ENCODE data around the gene TOMM34. TPM values are rescaled to one million over a fixed set of nuclear protein-coding genes. Genes with fewer than 3 reads are reported as not detected.

The TOMM34 gene
- polyA plus RNA-seq, 1 experiment: 48.6 TPM

DNA sequence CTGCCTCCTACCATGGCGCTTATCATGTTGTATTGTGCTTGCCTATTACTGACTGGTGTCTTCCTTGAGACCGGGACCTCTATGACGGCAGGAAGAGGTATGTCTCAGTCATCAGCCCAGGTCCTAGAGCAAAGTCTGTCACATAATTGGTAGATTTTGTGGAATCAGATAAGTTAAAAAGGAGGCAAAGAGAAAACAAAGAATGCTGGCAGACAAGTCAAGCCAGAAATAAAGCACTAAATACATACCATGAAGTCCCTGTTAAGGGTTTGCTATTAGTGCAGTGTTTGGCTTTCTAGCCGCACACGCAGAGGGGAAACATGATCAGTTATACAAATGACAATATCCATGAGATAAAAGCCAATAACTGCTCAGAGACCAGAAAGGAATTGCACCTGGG, 6.0 kb downstream of the TOMM34 start:
- TF ChIP-seq, protein P1, sequence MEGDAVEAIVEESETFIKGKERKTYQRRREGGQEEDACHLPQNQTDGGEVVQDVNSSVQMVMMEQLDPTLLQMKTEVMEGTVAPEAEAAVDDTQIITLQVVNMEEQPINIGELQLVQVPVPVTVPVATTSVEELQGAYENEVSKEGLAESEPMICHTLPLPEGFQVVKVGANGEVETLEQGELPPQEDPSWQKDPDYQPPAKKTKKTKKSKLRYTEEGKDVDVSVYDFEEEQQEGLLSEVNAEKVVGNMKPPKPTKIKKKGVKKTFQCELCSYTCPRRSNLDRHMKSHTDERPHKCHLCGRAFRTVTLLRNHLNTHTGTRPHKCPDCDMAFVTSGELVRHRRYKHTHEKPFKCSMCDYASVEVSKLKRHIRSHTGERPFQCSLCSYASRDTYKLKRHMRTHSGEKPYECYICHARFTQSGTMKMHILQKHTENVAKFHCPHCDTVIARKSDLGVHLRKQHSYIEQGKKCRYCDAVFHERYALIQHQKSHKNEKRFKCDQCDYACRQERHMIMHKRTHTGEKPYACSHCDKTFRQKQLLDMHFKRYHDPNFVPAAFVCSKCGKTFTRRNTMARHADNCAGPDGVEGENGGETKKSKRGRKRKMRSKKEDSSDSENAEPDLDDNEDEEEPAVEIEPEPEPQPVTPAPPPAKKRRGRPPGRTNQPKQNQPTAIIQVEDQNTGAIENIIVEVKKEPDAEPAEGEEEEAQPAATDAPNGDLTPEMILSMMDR (IDR thresholded peaks at IDR 0.05; ENCODE audit: insufficient read depth, low read depth, low read length): no peak
- no peak overlapping the region for H3K4me3 ChIP-seq (ENCODE audit: low read depth, low read length)
- peaks cover 20% of the 10 kb centered on the region for H3K36me3 ChIP-seq (ENCODE audit: control insufficient read depth, insufficient read depth, low read length)
- ChIA-PET CTCF (no interaction called here), POLR2A (no interaction called here)
- H3K27me3 ChIP-seq (ENCODE audit: control insufficient read depth, insufficient read depth, low read length): no peaks in the 10 kb centered on the region
- DNase-seq (ENCODE audit: low read depth): no peak

DNA sequence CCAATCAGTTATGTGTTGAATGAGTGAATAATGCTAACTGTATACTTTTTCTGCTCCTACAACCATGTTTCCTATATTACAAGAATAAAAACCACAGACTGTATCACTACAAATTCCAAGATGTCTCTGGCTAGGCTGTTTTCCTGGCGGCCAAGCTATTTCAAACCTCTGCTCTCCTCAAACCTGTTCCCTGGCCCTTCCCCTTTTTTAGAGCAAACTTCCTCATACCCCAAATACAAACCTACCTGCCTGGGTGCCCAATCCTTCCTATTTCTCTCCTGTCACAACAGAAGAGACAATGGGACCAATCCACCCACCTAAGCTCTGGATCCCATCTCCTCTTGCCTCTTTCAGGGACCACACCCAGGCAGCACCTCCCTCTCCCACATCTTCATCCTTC, 7.5 kb downstream of the TOMM34 start:
- TF ChIP-seq, protein P1 (IDR thresholded peaks at IDR 0.05; ENCODE audit: insufficient read depth, low read depth, low read length): no peak
- ChIA-PET POLR2A (interaction anchor here (0.7 kb wide), 2 partner anchors 57 to 360 kb away, joined by 3 read pairs; no protein-coding TSS in a partner anchor), CTCF (interaction anchor here (0.5 kb wide), 1 partner anchor 849 kb away, joined by 4 read pairs; no protein-coding TSS in a partner anchor)
- no peaks in the 10 kb centered on the region for H3K27me3 ChIP-seq (ENCODE audit: control insufficient read depth, insufficient read depth, low read length)
- no peak overlapping the region for H3K4me3 ChIP-seq (ENCODE audit: low read depth, low read length)
- no peak for DNase-seq (ENCODE audit: low read depth)
- peaks cover 23% of the 10 kb centered on the region for H3K36me3 ChIP-seq (ENCODE audit: control insufficient read depth, insufficient read depth, low read length)

DNA sequence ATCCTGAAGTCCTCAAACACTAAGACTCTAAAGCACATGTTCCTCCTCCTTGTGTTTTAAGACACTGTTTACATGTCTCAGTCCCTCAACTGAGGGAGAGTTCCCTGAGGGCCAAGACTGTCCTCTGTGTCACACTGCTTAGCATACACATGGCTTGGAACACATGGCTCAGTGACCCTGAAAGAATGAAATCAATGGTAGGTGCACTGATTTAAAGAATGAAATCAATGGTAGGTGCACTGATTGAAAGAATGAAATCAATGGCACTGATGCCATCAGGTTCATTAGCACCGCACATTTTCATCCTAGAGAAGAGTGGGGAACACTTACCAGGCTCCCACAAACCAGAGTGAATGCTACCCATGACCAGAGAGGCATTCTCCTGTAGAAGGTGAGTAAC, 9.8 kb downstream of the TOMM34 start:
- ChIA-PET CTCF (interaction anchor here (1.2 to 2.4 kb wide), 2 partner anchors 8 to 344 kb away, joined by 4 to 15 read pairs; partner anchors contain the start of gene TOMM34), POLR2A (no interaction called here)
- H3K4me3 ChIP-seq (ENCODE audit: low read depth, low read length): no peak overlapping the region
- TF ChIP-seq, protein P1 (IDR thresholded peaks at IDR 0.05; ENCODE audit: insufficient read depth, low read depth, low read length): no peak
- H3K27me3 ChIP-seq (ENCODE audit: control insufficient read depth, insufficient read depth, low read length): no peaks in the 10 kb centered on the region
- peaks cover 23% of the 10 kb centered on the region for H3K36me3 ChIP-seq (ENCODE audit: control insufficient read depth, insufficient read depth, low read length)
- no peak for DNase-seq (ENCODE audit: low read depth)

DNA sequence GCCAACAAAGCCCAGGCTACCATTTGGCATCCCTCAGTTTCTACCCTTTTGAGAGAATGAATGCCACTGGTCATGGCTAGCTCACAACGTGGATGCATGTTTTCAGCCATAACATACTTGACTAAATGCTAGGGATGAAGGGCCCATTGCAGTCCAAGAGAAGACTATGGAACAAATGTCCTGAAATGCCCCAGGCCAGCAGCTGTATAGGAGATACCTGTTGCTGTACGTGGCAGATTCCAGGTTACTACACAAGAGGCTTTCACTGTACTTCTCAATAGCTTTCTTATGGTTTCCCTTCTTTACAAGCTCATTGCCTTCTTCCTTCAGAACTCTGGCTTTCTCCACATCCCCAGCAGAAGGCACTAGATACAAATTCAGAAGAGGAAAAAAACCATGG, 11.7 kb downstream of the TOMM34 start:
- ChIA-PET CTCF (interaction anchor here (1.4 to 2.4 kb wide), 3 partner anchors 10 to 346 kb away, joined by 3 to 15 read pairs (median 5); partner anchors contain the start of gene TOMM34), POLR2A (no interaction called here)
- TF ChIP-seq, protein P1 (IDR thresholded peaks at IDR 0.05; ENCODE audit: insufficient read depth, low read depth, low read length): 0 out of 2 replicates have a peak, but pooled peaks have one; percentile 7
- peaks cover 17% of the 10 kb centered on the region for H3K36me3 ChIP-seq (ENCODE audit: control insufficient read depth, insufficient read depth, low read length)
- DNase-seq (ENCODE audit: low read depth): no peak
- H3K4me3 ChIP-seq (ENCODE audit: low read depth, low read length): no peak overlapping the region
- no peaks in the 10 kb centered on the region for H3K27me3 ChIP-seq (ENCODE audit: control insufficient read depth, insufficient read depth, low read length)

DNA sequence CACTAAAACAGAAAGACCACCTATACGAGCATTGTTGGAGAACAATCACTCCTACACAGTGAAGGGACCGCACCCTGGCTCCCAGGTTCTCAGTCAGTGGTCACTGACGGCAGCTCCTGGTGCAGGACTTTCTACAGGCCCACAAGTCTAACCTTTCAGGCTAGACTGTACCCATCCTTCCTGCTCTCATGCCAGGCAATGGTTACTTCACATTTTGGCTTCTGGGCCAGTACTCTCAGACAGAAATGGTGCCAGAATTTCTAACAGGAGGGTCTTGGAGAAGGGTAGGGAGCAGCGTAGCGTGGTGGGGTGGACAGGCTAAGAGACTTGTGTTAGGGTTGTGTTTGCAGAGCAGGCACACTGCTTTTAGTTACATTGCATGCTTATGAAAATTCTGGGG, 12.1 kb downstream of the TOMM34 start:
- CTCF ChIA-PET: interaction anchor here (1.4 to 2.4 kb wide), 3 partner anchors 11 to 346 kb away, joined by 3 to 15 read pairs (median 5); partner anchors contain the start of gene TOMM34
- TF ChIP-seq, protein P1 (IDR thresholded peaks at IDR 0.05; ENCODE audit: insufficient read depth, low read depth, low read length): no peak

More for the DNA sequence above, 12.1 kb downstream of the TOMM34 start:
- no peak for DNase-seq (ENCODE audit: low read depth)
- Histone ChIP-seq H3K36me3 (ENCODE audit: control insufficient read depth, insufficient read depth, low read length) (peaks cover 19% of the 10 kb centered on the region), H3K4me3 (ENCODE audit: low read depth, low read length) (no peak overlapping the region), H3K27me3 (ENCODE audit: control insufficient read depth, insufficient read depth, low read length) (no peaks in the 10 kb centered on the region)
- POLR2A ChIA-PET: no interaction called here

All from BJ (cell line).